Activated CD4-positive, CD25-positive, alpha-beta regulatory T cell treated with anti-CD3 and anti-CD28 coated beads, Interleukin-2, amount 50 U/mL, for 16 hours (primary cell): ENCODE results near the gene FOXO6.

ENCODE experiments used
- DNase-seq: peaks from one replicate; pipeline ENCODE4 v3.0.0-alpha.2; 2020; ENCODE audit warnings: low read depth, low spot score

Gene FOXO6

GRCh38 chr1:41365772-41366454 lies 4.7 kb downstream of the FOXO6 start:
- DNase-seq = no peak

GRCh38 chr1:41366455-41367287 lies 5.4 kb downstream of the FOXO6 start:
- no peak for DNase-seq

DNA sequence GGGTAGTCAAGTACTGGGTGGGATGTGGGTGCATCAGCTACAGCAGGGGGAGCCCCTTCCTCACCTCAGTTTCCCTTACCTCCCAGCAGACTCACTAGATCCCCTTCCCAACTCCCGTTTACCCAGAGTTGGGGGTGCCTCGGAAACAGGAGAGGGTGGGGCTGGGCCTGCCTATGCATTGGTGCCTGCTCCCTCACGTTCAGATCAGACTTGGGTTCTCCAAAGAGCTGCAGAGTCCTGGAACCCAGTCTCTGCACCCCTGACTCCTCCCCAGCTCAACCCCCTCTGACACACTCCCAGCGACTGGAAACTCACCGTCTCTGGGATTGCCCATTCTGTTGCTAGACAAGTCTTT lies 6.0 kb downstream of the FOXO6 start:
- no peak for DNase-seq

DNA sequence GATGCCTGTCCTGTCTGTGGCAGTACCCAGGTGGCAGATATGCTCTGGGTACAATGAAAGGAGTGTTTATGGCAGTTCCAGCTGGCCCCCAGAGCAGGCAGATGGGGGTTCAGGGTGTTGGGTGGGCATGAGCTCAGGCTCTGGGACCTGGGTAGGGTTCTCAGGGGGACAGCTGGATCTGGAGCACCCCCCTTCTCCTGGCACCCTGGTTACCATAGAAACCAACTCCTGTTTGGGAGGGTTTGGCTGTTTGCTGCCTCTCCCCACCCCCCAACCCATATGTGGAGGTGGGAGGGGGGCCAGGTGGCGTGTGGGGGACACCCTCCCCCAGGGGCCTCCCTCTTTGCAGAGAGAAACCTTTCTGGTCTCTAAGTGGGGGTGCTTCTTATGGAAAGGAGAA lies 7.1 kb downstream of the FOXO6 start:
- DNase-seq = no peak

DNA sequence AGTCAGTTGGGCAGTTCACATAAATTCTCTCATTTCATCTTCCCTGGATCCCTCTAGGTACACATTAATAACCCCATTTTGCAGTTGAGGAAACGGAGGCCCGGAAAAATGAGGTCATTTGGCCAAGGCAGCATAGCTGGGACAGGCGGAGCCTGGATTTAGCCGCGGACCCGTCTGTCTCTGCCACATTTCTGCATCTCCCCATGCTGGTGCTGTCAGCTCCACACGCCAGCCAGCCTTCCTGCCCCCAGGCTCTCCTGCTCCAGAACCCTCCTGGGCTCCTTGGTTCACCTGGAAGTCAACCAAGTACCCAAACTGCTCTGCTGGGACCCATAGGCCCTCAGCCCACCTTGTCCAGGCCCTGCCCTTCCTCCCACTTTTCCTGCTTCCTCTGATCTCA lies 7.6 kb downstream of the FOXO6 start:
- DNase-seq = no peak

GRCh38 chr1:41369531-41369930 lies 8.3 kb downstream of the FOXO6 start:
- DNase-seq = no peak

GRCh38 chr1:41370225-41370624 lies 9.0 kb downstream of the FOXO6 start:
- no peak for DNase-seq

DNA sequence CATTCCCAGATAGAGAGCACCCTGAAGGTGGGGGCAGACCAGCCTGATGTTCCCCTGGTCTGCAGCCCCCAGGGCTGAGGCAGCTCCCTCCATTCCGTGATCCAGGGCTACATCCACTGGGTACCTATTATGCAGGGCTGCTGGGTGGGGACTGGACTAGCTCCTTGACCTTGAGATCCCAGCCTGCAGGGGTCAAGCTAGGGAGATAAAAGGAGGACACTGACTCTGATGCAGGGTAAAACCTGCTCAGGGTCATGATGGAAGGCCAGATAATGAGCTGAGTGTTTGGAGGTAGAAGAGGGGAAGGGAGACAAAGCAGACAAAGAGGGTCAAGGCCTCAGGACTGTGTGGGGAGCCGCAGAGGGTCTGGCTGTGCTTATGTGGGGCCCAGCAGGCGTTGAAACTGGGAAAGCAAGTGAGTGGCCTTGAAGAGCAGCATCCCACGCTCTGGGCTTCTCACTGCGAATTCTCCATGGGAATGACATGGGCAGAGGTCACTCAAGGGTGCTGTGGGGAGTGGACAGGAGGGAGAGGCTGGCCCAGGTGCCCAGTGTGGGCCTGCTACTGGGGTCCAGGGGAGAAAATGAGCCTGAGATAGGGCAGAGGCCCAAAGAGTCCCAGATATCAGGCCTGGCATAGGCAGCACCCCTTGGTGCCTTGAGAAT lies 9.7 kb downstream of the FOXO6 start:
- no peak for DNase-seq

GRCh38 chr1:41371630-41372599 lies 10.7 kb downstream of the FOXO6 start:
- no peak for DNase-seq

DNA sequence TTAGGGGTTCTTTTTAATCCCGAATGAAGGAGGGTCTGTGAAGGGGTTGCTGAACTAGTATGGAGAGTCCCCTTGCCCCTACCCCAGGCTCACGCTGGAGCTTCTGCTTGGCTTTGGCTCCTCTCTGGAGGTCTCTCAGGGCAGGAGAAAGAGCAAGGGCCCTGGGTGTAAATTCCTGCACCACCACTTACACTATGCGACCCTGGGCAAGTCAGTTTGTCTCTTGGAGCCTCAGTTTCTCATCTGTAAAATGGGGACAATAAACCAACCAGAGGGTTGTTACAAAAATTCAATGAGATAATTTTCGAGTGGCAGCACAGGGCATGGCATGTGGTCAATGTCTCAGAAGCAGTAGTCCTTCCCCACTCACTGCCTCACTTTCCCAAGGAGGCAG lies 11.4 kb downstream of the FOXO6 start:
- DNase-seq = no peak

DNA sequence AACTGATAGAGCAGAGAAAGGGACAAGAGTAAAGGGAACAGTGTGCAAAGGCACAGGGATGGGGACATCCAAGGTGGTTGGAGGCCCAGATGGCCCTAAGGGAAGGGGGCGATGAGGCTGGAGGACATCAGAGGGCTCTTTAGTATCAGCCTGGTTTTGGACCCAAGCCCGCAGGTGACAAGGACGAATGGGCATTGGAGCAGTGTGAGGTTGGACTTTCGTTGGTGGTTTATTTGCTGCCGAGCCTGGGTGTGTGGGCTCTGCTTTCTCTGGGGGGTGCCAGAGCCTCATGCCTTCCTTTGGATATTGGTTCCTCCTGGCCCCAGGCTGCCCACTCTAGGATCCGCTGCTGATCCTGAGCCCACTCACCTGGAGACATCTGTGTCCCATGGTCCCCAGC lies 12.1 kb downstream of the FOXO6 start:
- DNase-seq = no peak

DNA sequence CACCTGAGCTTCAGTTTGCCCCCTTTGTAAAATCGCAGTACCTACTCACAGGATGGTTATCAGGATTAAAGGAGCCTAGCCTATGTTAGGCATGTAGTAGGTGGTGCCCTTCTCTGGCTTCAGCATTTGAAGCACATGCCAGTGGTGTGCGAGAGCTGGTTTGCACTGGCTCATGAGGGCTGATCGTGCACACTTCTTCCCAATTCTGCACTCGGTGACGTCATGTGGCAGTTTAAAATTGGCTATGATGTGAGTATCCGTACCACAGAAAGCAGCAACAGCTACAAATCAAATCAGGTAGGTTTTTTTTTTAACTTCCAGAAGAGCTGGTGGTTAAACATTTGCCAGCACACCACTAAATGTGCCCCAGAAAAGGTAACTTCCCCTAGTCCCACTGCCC lies 13.5 kb downstream of the FOXO6 start:
- DNase-seq = no peak

DNA sequence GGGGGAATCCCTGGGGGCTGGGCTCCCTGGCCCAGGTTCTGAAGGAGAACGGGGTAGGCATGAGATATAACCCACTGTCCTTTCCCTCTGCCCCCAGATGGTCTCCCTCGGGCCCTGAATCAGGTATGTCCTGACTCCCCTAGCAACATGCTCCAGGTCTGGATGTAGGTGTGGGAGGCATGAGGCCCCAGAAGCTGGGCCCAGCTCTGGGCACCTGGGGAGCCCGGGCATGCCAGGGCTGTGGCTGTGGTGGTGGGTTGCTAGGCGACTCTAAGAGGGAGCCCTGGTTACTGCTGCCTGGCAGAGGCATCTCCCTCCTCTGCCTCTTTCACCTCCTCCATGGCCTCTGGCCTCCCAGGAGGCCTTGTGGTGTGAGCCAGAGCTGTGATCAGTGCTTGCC lies 16.2 kb downstream of the FOXO6 start:
- DNase-seq = no peak

DNA sequence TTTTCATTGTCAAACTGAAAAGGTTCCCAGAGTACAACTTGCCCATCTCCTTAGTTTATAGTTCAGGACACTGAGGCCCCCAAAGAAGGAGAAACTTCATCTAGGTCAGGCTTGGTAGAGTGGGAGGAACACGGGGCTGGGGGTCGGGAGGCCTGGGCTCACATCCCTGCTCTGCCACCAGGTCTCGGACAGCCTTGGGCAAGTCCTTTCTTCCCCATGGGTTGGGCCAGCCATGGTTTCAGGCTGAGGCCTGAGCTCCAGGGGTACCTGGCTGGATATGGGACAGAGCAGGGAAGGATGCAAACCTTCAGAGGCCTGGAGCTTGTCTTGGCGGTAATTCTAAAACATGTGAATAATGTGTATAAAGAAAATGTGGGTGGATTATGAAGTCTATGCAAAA lies 17.0 kb downstream of the FOXO6 start:
- DNase-seq = no peak

DNA sequence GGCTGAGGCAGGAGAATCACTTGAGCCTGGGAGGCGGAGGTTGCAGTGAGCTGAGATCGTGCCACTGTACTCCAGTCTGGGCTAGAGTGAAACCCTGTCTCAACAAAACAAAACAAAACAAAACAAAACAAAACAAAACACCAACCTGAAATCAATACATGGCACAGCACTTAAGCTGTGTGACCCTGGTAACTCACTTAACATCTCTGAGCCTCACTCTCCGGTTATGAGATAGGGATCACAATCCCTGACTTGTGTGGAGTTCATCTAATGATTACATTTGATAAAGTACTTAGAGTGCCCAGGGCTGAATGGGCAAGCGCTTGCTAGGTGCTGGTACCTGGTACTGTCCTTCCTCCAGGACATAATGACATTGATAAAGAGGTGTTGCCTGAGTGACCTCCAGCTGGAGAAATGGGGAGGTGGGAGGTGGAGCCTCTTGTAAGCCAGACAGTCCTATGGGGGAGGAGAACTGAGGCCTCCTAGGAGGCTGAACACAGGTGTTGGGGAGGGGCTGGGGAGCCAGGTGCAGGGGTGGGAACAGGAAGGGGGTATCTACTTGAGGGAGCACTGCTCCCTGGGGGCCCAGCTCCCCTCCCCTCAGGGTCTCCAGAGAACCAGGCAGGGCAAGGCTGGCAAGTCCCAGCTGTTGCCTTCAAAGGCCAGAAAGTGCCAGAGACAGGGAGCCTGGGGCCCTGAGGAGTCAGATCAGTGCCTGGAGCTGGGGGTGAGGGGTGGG lies 17.9 kb downstream of the FOXO6 start:
- DNase-seq = no peak

- no peak for DNase-seq
Measured at GRCh38 chr1:41379738-41380130, 18.5 kb downstream of the FOXO6 start.

DNA sequence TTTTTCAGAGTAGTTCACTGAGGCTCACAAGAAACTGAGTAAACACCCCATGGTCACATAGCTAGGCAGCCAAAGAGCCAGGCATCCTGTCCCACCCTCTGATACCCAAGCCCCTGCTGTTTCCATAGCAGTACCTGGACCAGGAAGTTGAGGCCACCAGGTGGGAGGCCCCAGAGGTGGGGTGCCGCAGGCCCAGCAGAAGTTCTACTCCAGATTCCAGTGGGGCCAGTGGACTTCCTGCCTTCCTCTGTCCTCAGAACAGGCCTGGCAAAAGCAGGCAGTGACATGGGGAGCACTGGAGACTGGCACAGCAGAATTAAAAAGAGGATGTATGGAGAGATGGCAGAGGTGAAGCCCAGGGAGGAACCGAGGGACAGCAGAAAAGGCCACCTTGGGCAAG lies 19.0 kb downstream of the FOXO6 start:
- DNase-seq = no peak

DNA sequence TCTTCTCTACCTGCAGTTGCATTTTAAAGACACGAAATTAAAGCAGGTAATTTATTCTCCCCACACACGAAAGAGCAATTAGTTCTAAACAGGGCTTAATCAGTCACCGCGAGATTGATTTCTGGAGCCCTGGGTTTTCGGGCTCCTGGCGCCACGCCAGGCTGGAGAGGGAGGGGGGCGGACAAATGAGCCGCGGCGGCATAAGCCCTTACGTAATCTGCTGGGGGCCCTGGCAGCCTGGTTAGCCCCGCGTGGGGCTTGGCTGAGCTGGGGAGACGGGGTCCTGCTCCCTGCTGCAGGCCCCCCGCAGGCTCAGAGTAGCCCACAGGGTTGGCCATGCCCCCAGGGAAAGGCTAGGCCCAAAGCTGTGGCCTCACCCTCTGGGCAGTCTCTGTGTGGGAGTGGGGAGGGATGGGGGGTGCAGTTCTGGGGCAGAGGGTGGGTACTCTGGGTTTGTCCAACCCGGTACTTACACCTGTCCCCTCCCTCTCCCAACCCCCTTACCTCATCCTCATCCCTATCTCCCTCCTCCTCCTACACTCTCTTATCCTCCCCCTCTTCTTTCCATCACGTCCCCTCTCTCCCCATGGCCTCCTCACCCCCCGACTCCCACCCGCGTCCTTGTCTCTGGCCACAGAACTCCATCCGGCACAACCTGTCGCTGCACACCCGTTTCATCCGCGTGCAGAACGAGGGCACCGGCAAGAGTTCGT lies 19.9 kb downstream of the FOXO6 start:
- DNase-seq = no peak

DNA sequence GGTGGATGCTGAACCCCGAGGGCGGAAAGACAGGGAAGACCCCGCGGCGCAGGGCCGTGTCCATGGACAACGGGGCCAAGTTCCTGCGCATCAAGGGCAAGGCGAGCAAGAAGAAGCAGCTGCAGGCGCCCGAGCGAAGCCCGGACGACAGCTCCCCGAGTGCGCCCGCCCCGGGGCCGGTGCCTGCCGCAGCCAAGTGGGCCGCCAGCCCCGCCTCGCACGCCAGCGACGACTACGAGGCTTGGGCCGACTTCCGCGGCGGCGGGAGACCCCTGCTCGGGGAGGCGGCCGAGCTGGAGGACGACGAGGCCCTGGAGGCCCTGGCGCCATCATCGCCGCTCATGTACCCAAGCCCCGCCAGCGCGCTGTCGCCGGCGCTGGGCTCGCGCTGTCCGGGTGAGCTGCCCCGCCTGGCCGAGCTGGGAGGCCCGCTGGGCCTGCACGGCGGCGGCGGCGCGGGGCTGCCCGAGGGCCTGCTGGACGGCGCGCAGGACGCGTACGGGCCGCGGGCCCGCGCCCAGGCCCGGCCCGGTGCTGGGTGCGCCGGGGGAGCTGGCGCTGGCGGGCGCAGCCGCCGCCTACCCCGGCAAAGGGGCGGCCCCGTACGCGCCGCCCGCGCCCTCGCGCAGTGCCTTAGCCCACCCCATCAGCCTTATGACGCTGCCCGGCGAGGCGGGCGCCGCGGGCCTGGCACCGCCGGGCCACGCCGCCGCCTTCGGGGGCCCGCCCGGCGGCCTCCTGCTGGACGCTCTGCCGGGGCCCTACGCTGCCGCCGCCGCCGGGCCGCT lies 20.7 kb downstream of the FOXO6 start:
- no peak for DNase-seq
